Activated CD8-positive, alpha-beta memory T cell treated with anti-CD3 and anti-CD28 coated beads, Interleukin-2, amount 50 U/mL, for 24 hours (primary cell): ENCODE results near the gene RBM38.
A peak's percentile ranks its signal among the peaks of the same experiment; 100 is the strongest.

ENCODE experiments used
- DNase-seq: peaks from one replicate; pipeline ENCODE4 v3.0.0-alpha.2; 2020; ENCODE audit errors: extremely low read depth

Gene RBM38

DNA sequence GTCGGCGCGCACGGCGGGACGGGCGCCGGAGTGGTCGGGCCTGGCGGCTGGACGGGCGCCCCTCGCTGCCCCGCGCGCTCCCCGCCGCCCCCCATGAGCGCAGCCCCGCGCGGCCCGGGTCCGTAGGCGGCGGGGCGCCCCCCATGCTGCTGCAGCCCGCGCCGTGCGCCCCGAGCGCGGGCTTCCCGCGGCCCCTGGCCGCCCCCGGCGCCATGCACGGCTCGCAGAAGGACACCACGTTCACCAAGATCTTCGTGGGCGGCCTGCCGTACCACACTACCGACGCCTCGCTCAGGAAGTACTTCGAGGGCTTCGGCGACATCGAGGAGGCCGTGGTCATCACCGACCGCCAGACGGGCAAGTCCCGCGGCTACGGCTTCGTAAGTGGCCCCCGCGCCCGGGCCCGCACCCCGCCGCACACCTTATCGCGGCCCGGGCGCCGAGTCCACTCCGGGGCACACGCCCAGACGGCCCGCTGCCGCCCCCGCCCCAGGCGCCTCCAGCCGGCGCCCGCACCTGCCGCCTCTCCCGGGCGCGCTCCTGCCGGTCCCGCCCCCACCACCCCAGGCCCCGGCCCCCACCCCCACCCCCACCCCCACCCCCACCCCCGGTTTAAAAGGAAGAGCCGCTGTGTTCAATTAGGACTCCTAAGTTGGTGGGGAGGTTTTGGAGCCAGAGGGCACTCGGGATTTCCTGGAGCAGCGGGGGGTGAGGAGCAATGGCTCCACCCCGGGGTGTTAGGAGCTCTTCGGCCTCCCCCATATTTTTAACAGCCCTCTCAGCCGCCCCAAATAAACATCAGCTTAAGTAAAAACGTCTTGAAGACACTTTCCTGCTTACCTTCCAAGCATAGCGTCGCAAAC, 474 bp downstream of the RBM38 start:
- no peak for DNase-seq

DNA sequence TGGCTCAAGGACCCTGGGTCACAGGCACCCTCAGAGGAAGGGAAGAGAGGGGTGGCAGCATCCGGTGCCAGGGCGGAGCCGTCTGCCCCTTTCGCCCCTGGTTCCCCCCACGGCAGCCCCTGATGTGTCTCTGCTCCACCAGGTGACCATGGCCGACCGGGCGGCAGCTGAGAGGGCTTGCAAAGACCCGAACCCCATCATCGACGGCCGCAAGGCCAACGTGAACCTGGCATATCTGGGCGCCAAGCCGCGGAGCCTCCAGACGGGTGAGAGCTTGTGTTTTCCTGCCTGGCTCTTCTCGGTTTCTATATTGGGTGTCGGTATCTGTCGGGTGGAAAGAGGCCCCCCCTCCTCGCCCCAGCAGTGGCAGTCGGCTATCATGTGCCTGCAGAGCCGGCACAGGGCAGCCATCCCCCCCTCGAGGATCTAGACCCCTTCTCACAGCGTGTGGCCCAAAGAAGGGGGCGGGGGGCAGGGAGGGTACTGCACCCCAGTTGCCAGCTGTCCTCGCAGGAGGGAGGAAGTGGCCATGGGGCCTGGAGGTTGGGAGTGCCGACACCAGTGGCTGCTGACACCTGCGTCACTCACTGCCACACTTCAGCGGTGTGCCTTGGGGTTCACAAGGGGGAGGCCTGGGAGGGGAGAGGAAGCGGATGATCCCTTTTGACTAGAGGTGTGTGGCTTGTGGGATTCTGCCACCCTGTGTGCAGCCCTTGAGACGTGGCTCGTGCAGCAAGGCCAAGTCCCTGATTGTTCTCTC, 1.5 kb downstream of the RBM38 start:
- DNase-seq: no peak

DNA sequence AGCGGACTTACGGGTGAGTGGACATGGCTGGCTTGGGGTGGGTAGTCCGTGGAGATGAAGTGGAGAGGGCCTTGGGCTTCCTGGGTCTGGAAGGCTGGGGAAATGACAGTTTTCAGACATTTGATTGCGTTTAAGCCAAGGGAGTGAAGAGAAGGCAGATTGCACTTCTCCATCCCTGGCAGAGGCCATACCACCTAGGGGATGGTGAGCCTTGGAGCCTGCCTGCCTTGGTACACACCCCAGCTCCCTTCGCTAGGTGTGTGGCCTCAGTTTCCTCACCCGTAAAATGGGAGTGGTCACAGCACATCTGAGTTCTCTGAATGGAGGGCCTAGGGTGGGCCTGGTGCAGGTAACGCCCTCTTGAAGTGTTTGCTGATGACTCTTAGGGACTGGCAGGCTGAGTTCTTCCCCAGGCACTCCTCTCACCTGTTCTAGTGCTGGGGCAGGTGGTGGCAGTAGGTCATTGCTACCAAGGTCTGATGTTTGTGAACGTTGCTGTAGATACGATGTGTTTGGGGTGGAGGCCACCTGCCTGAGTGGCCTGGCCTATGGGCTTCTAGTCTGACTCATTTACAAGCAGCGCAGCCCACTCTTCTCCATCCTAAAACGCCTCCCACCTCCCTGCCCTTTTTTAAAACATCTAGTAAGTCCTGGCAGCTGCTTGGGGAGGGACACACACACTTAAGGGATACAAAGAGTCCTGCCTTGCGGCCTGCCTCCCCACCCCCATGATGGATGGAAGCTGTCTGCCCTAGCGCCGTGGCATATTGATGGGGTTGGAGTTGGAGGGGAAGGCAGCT, 2.3 kb downstream of the RBM38 start:
- DNase-seq: no peak

- no peak for DNase-seq
Observed at GRCh38 chr20:57394121-57395082, 3.2 kb downstream of the RBM38 start.

DNA sequence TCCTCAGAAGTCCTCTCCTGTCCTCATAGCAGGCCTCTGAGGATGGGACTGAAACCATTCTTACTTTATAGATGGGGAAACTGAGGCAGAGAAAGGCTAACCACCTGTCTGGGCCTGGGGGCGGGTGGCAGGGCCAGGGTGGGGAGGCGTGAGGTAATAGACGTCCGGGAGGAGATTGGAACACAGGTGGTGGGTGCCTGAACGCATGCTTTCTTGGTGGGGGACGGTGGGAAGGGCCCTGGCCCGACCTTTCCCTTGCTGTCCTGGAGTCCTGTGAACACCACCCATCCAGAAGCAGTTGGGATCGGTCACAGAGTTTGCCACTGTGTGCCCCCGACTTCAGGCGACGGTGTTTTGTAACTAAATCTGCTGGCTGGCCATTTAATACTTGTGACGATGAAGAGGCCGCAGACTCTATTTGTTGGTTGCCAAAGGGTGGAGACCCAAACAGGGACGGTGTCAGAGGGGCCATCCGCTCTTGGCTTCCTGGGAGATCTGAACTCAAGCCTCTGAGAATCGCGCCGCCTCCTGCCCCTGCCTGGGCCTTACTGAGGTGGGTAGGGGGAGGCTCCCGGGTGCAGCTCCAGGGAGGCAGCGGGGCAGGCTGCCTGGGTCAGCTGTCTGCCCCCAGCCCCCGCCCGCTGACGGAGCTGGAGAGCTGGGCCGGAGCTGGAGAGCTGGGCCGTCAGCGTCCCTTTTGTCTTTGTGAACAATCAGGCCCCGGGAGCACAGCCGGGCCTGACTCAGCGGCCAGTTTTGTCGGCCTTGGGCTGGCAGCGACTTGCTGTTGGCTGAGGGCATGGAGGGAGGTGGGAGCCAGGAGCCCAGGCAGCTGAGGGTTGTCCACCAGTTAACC, 4.1 kb downstream of the RBM38 start:
- DNase-seq: no peak

DNA sequence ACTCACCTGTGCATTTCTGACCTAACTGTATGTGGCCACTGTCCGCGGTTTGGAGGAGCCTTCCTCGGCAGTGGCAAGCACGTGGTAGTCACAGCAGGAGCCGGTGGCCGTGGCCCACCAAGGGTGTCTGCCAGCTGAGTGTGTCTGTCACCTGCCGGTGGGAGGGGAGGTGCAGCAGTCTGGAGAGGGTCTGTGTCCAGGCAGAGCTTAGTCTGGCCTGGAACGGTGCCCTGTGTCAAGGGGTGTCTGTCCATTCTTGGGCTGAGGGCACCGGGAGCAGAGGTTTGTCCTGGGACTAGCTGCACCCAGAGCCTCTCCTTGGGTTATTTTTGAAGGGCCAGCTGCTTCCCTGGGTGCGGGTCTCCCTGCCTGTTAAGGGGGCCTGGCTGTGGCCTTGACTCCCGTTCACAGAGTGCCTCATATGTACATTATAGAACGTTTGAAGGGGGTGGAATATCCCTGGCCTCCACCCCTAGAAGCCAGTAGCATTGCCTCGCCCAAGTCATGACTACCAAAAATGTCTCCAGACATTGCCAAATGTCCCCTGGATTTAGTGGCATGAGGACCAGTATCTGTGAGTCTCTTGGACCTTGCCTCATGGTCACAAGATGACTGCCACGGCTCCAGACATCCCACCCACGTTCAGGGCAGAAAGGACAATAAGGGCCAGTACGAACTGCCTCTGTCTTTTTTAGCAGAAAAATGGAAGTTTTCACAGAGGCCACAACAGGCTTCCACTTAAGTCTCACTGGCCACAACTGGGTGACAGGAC, 5.2 kb downstream of the RBM38 start:
- no peak for DNase-seq

GRCh38 chr20:57396984-57397692, 5.9 kb downstream of the RBM38 start:
- DNase-seq: no peak

GRCh38 chr20:57397693-57398108, 6.5 kb downstream of the RBM38 start:
- no peak for DNase-seq

GRCh38 chr20:57398231-57398821, 7.1 kb downstream of the RBM38 start:
- peak; percentile 73 for DNase-seq

- DNase-seq: no peak
Observed at GRCh38 chr20:57398901-57399535, 7.8 kb downstream of the RBM38 start.

- no peak for DNase-seq
Observed at GRCh38 chr20:57399587-57400155, 8.5 kb downstream of the RBM38 start.

GRCh38 chr20:57400231-57400701, 9.1 kb downstream of the RBM38 start:
- DNase-seq: no peak

- no peak for DNase-seq
Observed at GRCh38 chr20:57400821-57401564, 9.8 kb downstream of the RBM38 start.

DNA sequence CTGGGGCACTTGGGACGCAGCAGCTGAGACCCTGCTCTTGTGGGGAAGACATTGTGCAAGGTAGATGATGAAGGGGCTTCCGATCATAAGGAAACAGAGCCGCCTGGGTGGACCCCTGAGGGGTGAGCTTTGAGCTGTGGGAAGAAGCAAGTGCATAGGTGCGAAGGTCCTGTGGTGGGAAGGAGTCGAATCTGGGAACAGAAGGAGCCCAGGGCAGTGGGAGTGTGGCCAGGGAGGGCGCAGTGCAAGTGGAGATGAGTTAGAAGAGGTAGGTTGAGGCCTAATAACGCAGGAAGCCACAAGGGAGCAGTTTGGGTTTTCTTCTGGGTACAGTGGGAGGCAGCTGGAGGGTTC, 10.3 kb downstream of the RBM38 start:
- DNase-seq: no peak

GRCh38 chr20:57402206-57403125, 11.3 kb downstream of the RBM38 start:
- no peak for DNase-seq

DNA sequence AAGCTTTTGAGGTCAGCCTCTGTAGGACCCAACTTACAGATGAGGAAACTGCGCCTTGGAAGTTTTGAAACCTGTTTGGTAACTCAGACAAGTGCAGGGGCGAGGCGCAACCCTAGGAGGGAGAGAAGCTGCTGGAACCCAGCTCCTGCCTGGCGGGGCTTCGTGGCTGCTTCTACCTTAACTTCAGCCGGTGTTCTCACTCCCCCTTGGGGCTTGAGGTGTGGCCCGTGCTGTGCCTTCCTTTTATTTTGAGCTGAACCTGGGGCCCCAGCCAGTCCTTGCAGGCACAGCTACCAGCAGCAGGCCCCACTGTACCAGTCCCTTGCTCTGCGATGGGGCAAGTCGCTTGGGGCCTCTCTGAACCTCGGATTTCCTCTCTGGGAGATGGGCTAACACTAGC, 12.0 kb downstream of the RBM38 start:
- no peak for DNase-seq
